ENCODE data around the gene SLC5A9. TPM values are rescaled to one million over a fixed set of nuclear protein-coding genes. Genes with fewer than 3 reads are reported as not detected.

The SLC5A9 gene
- total and polyA plus RNA-seq, 2 experiments from 2014 or later, result 20.9 to 26.5 TPM

DNA sequence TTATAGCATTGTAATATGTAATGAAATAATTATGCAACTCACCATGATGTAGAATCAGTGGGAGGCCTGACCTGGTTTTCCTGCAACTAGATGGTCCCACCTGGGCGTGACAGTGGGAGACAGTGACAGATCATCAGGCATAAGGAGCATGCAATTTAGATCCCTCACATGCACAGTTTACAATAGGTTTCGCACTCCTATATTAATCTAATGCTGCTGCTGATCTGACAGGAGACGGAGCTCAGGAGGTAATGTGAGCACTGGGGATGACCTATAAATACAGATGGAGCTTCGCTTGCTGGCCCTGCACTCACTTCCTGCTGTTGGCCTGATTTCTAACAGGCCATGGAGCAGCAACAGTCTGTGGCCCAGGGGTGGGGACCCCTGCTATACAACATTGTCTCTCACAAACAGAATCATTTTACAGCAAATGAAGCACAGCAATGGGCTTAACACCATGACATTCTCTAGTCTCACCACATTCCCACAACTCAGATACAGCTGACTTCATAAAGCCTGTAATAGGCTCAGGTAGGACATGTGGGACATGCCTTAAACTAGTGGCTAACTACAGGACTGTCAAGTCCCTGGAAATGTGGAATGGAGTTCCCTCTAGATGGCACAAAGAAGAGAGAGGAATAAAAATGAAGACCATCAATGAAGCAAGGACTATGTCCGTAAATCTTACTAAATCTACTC is 40.7 kb upstream of the SLC5A9 start:
- no peaks in the 10 kb centered on the region for H3K4me1 ChIP-seq (ENCODE audit: insufficient read depth)
- no peak overlapping the region for H2AFZ ChIP-seq
- no peak for DNase-seq (ENCODE audit: low spot score)
- H3K79me2 ChIP-seq, result no peaks in the 10 kb centered on the region
- H3K4me3 ChIP-seq, result no peak overlapping the region
- H3K9me2 ChIP-seq (replicated peaks; ENCODE audit: insufficient read depth), result no peaks in the 10 kb centered on the region
- no peaks in the 10 kb centered on the region for H3K27me3 ChIP-seq
- no peaks in the 10 kb centered on the region for H3K9me3 ChIP-seq (ENCODE audit: low read depth)
- no peaks in the 10 kb centered on the region for H3K36me3 ChIP-seq (replicated peaks; ENCODE audit: insufficient read depth, low read depth)
- TF ChIP-seq, protein P1, sequence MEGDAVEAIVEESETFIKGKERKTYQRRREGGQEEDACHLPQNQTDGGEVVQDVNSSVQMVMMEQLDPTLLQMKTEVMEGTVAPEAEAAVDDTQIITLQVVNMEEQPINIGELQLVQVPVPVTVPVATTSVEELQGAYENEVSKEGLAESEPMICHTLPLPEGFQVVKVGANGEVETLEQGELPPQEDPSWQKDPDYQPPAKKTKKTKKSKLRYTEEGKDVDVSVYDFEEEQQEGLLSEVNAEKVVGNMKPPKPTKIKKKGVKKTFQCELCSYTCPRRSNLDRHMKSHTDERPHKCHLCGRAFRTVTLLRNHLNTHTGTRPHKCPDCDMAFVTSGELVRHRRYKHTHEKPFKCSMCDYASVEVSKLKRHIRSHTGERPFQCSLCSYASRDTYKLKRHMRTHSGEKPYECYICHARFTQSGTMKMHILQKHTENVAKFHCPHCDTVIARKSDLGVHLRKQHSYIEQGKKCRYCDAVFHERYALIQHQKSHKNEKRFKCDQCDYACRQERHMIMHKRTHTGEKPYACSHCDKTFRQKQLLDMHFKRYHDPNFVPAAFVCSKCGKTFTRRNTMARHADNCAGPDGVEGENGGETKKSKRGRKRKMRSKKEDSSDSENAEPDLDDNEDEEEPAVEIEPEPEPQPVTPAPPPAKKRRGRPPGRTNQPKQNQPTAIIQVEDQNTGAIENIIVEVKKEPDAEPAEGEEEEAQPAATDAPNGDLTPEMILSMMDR (IDR thresholded peaks at IDR 0.05; ENCODE audit: poor library complexity), result no peak
- no peak for TF ChIP-seq EZH2 (IDR thresholded peaks at IDR 0.05; ENCODE audit: borderline replicate concordance)
- TF ChIP-seq EZH2phosphoT487 (IDR thresholded peaks at IDR 0.05; ENCODE audit: low read depth, severe bottlenecking, unreplicated experiment), result no peak
- no peak overlapping the region for H3K27ac ChIP-seq
- 90% methylated on average over 5 of the region's 5 CpGs for WGBS (ENCODE audit: low lambda C conversion rate, missing lambda C conversion rate)
- H3K4me2 ChIP-seq, result no peak overlapping the region
- H4K20me1 ChIP-seq (ENCODE audit: insufficient read depth, poor library complexity, severe bottlenecking), result no peaks in the 10 kb centered on the region

DNA sequence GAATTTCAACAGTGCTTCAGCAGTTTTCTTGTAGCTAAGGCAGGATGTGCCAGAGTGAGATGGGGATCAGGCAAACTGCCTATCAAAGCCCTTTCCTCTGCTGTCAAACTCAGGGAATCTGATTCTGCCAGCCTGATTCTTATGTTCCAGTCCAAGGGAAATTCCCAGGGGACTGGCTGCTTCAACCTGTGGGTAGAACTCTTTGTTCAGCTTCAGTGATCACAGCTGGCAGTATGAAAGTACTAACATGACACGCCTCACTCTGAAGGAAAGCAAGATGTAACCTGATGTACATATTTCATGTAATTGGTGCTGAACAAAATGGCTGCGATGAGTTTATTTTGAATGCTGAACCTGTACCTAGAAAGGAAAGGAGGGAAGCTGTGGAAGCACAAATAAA is 40.1 kb upstream of the SLC5A9 start:
- H3K4me2 ChIP-seq, result no peak overlapping the region
- no peak overlapping the region for H2AFZ ChIP-seq
- DNase-seq (ENCODE audit: low spot score), result no peak
- H3K9me2 ChIP-seq (replicated peaks; ENCODE audit: insufficient read depth), result no peaks in the 10 kb centered on the region
- no peaks in the 10 kb centered on the region for H3K27me3 ChIP-seq
- WGBS (ENCODE audit: low lambda C conversion rate, missing lambda C conversion rate), result 95% methylated on average over 2 of the region's 2 CpGs
- no peak overlapping the region for H3K27ac ChIP-seq
- no peaks in the 10 kb centered on the region for H4K20me1 ChIP-seq (ENCODE audit: insufficient read depth, poor library complexity, severe bottlenecking)
- H3K79me2 ChIP-seq, result no peaks in the 10 kb centered on the region
- no peaks in the 10 kb centered on the region for H3K4me1 ChIP-seq (ENCODE audit: insufficient read depth)
- TF ChIP-seq EZH2phosphoT487 (IDR thresholded peaks at IDR 0.05; ENCODE audit: low read depth, severe bottlenecking, unreplicated experiment) (no peak), EZH2 (IDR thresholded peaks at IDR 0.05; ENCODE audit: borderline replicate concordance) (no peak)
- TF ChIP-seq, protein P1 (IDR thresholded peaks at IDR 0.05; ENCODE audit: poor library complexity), result no peak
- no peak overlapping the region for H3K4me3 ChIP-seq
- H3K36me3 ChIP-seq (replicated peaks; ENCODE audit: insufficient read depth, low read depth), result no peaks in the 10 kb centered on the region
- no peaks in the 10 kb centered on the region for H3K9me3 ChIP-seq (ENCODE audit: low read depth)

DNA sequence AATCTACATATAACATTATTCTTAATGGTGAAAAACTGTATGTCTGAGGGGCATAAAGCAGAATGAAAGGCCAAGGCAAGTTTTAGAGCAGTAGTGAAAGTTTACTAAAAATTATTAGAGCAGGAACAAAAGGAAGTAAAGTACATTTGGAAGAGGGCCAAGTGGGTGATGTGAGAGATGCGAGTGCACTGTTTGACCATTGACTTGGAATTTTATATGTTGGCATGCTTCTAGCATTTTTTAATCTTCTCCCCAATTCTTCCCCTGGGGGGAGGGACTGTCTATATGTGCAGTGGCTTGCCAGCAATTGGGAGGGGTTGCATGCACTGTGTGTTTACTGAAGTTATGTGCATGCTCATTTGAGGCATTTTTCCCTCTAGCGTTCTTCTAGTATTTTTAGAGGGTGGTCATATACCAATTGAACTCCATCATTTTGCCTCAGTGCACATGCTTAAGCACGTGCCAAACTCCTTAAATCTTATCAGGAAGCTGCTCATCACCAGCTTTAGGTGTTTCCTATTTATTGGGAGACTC is 36.1 kb upstream of the SLC5A9 start:
- Histone ChIP-seq H3K4me3 (no peak overlapping the region), H3K9me2 (replicated peaks; ENCODE audit: insufficient read depth) (no peaks in the 10 kb centered on the region), H3K4me1 (ENCODE audit: insufficient read depth) (no peaks in the 10 kb centered on the region), H3K4me2 (no peak overlapping the region), H3K27me3 (no peaks in the 10 kb centered on the region), H3K9me3 (ENCODE audit: low read depth) (peaks cover 8% of the 10 kb centered on the region), H3K36me3 (replicated peaks; ENCODE audit: insufficient read depth, low read depth) (no peaks in the 10 kb centered on the region), H3K79me2 (no peaks in the 10 kb centered on the region), H2AFZ (no peak overlapping the region), H3K27ac (no peak overlapping the region), H4K20me1 (ENCODE audit: insufficient read depth, poor library complexity, severe bottlenecking) (no peaks in the 10 kb centered on the region)
- 68% methylated on average over 3 of the region's 3 CpGs for WGBS (ENCODE audit: low lambda C conversion rate, missing lambda C conversion rate)
- TF ChIP-seq, protein P1 (IDR thresholded peaks at IDR 0.05; ENCODE audit: poor library complexity), result no peak
- no peak for TF ChIP-seq EZH2 (IDR thresholded peaks at IDR 0.05; ENCODE audit: borderline replicate concordance)
- TF ChIP-seq EZH2phosphoT487 (IDR thresholded peaks at IDR 0.05; ENCODE audit: low read depth, severe bottlenecking, unreplicated experiment), result no peak
- no peak for DNase-seq (ENCODE audit: low spot score)

Measured in hepatocyte (in vitro differentiated cells).